ENCODE results near the gene FAM177B.

DNA sequence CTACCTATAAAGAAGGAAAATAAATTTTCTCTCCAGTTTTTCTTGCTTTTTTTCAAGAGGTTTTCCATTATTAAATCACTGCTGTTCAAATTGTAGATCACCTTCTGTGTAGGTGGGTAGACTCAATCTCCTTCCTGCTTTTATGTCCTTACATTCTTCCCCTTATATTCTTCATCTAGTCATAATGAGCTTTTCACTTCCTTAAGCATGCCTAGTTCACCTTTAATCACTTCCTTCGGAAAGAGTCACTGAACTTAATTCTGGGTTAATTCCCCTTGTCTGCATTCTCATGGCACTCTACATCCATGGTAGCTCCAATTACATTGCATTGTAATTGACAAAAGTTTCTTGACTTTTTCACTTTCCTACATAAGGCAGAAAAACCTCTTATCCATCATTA lies 6.1 kb upstream of the FAM177B start:
- TF ChIP-seq EZH2 (IDR thresholded peaks at IDR 0.05) (no peak), POLR2AphosphoS5 (IDR thresholded peaks at IDR 0.05; ENCODE audit: borderline replicate concordance, low read depth, low read length) (no peak), FOXP2 (optimal IDR thresholded peaks at IDR 0.05; ENCODE audit: control extremely low read depth, extremely low read length, insufficient read depth) (no peak)
